ENCODE results near the gene MYO7A.
A peak's percentile ranks its signal among the peaks of the same experiment; 100 is the strongest.

The MYO7A gene

GRCh38 chr11:77183431-77183984 is 55.5 kb downstream of the MYO7A start:
- no peak for DNase-seq (ENCODE audit: low read depth, low spot score)

- no peak for DNase-seq (ENCODE audit: low read depth, low spot score)
Observed at GRCh38 chr11:77184136-77184860, 56.3 kb downstream of the MYO7A start.

GRCh38 chr11:77186302-77186701 is 58.3 kb downstream of the MYO7A start:
- DNase-seq (ENCODE audit: low read depth, low spot score): no peak

GRCh38 chr11:77187111-77187750 is 59.2 kb downstream of the MYO7A start:
- DNase-seq (ENCODE audit: low read depth, low spot score): no peak

- peak; percentile 66 for DNase-seq (ENCODE audit: low read depth, low spot score)
Observed at GRCh38 chr11:77187776-77188632, 60.0 kb downstream of the MYO7A start.

- DNase-seq (ENCODE audit: low read depth, low spot score): no peak
Observed at GRCh38 chr11:77188633-77189491, 60.8 kb downstream of the MYO7A start.

GRCh38 chr11:77189588-77190210 is 61.7 kb downstream of the MYO7A start:
- DNase-seq (ENCODE audit: low read depth, low spot score): no peak

- no peak for DNase-seq (ENCODE audit: low read depth, low spot score)
Observed at GRCh38 chr11:77190331-77191075, 62.5 kb downstream of the MYO7A start.

- DNase-seq (ENCODE audit: low read depth, low spot score): no peak
Observed at GRCh38 chr11:77191429-77191822, 63.4 kb downstream of the MYO7A start.

GRCh38 chr11:77191823-77192495 is 63.9 kb downstream of the MYO7A start:
- no peak for DNase-seq (ENCODE audit: low read depth, low spot score)

- no peak for DNase-seq (ENCODE audit: low read depth, low spot score)
Observed at GRCh38 chr11:77193167-77193566, 65.1 kb downstream of the MYO7A start.

- DNase-seq (ENCODE audit: low read depth, low spot score): no peak
Observed at GRCh38 chr11:77193911-77194830, 66.1 kb downstream of the MYO7A start.

- no peak for DNase-seq (ENCODE audit: low read depth, low spot score)
Observed at GRCh38 chr11:77195071-77195755, 67.2 kb downstream of the MYO7A start.

GRCh38 chr11:77196961-77197360 is 68.9 kb downstream of the MYO7A start:
- DNase-seq (ENCODE audit: low read depth, low spot score): no peak

- DNase-seq (ENCODE audit: low read depth, low spot score): no peak
Observed at GRCh38 chr11:77197626-77198320, 69.7 kb downstream of the MYO7A start.

GRCh38 chr11:77198440-77198849 is 70.4 kb downstream of the MYO7A start:
- DNase-seq (ENCODE audit: low read depth, low spot score): no peak

- DNase-seq (ENCODE audit: low read depth, low spot score): no peak
Observed at GRCh38 chr11:77199137-77199745, 71.2 kb downstream of the MYO7A start.
